ENCODE results near the gene CACNA1B.

CACNA1B gene

GRCh38 chr9:138038244-138038671, 160.7 kb downstream of the CACNA1B start:
- Histone ChIP-seq H3K27me3 (ENCODE audit: control insufficient read depth, insufficient read depth, low read length) (no peaks in the 10 kb centered on the region), H3K36me3 (ENCODE audit: control insufficient read depth, insufficient read depth, low read length) (no peaks in the 10 kb centered on the region), H3K4me1 (ENCODE audit: control insufficient read depth, insufficient read depth, low read length) (no peaks in the 10 kb centered on the region), H3K4me3 (ENCODE audit: low read length) (no peak overlapping the region), H3K27ac (ENCODE audit: low read length) (no peak overlapping the region), H3K9me3 (ENCODE audit: control insufficient read depth, insufficient read depth, low read length) (no peaks in the 10 kb centered on the region)
- DNase-seq (ENCODE audit: low read depth, low spot score): no peak
- no CpG with 5 or more reads among the region's 7 CpGs for WGBS (ENCODE audit: insufficient coverage, insufficient read length)

GRCh38 chr9:138040446-138041430, 163.2 kb downstream of the CACNA1B start:
- H3K9me3 ChIP-seq (ENCODE audit: control insufficient read depth, insufficient read depth, low read length): no peaks in the 10 kb centered on the region

GRCh38 chr9:138042146-138042545, 164.6 kb downstream of the CACNA1B start:
- no CpG with 5 or more reads among the region's 7 CpGs for WGBS (ENCODE audit: insufficient coverage, insufficient read length)
- H3K36me3 ChIP-seq (ENCODE audit: control insufficient read depth, insufficient read depth, low read length): no peaks in the 10 kb centered on the region
- H3K4me1 ChIP-seq (ENCODE audit: control insufficient read depth, insufficient read depth, low read length): no peaks in the 10 kb centered on the region; the same call in 1 of the 2 replicates
- no peak for DNase-seq (ENCODE audit: low read depth, low spot score)
- no peaks in the 10 kb centered on the region for H3K9me3 ChIP-seq (ENCODE audit: control insufficient read depth, insufficient read depth, low read length)
- H3K27ac ChIP-seq (ENCODE audit: low read length): no peak overlapping the region
- H3K27me3 ChIP-seq (ENCODE audit: control insufficient read depth, insufficient read depth, low read length): no peaks in the 10 kb centered on the region
- H3K4me3 ChIP-seq (ENCODE audit: low read length): no peak overlapping the region

More at GRCh38 chr9:138040446-138041430, 163.2 kb downstream of the CACNA1B start:
- H3K4me3 ChIP-seq (ENCODE audit: low read length): no peak overlapping the region
- DNase-seq (ENCODE audit: low read depth, low spot score): no peak
- H3K36me3 ChIP-seq (ENCODE audit: control insufficient read depth, insufficient read depth, low read length): no peaks in the 10 kb centered on the region
- H3K4me1 ChIP-seq (ENCODE audit: control insufficient read depth, insufficient read depth, low read length): no peaks in the 10 kb centered on the region
- H3K27me3 ChIP-seq (ENCODE audit: control insufficient read depth, insufficient read depth, low read length): no peaks in the 10 kb centered on the region
- H3K27ac ChIP-seq (ENCODE audit: low read length): no peak overlapping the region
- WGBS (ENCODE audit: insufficient coverage, insufficient read length): no CpG with 5 or more reads among the region's 17 CpGs

GRCh38 chr9:138042640-138043039, 165.1 kb downstream of the CACNA1B start:
- H3K36me3 ChIP-seq (ENCODE audit: control insufficient read depth, insufficient read depth, low read length): no peaks in the 10 kb centered on the region

GRCh38 chr9:138043061-138043410, 165.5 kb downstream of the CACNA1B start:
- WGBS (ENCODE audit: insufficient coverage, insufficient read length): no CpG with 5 or more reads among the region's 12 CpGs
- H3K4me3 ChIP-seq (ENCODE audit: low read length): no peak overlapping the region

More at GRCh38 chr9:138042640-138043039, 165.1 kb downstream of the CACNA1B start:
- H3K9me3 ChIP-seq (ENCODE audit: control insufficient read depth, insufficient read depth, low read length): no peaks in the 10 kb centered on the region
- DNase-seq (ENCODE audit: low read depth, low spot score): no peak
- H3K27ac ChIP-seq (ENCODE audit: low read length): no peak overlapping the region
- H3K4me1 ChIP-seq (ENCODE audit: control insufficient read depth, insufficient read depth, low read length): no peaks in the 10 kb centered on the region; the same call in 1 of the 2 replicates
- no peaks in the 10 kb centered on the region for H3K27me3 ChIP-seq (ENCODE audit: control insufficient read depth, insufficient read depth, low read length)
- WGBS (ENCODE audit: insufficient coverage, insufficient read length): no CpG with 5 or more reads among the region's 8 CpGs
- H3K4me3 ChIP-seq (ENCODE audit: low read length): no peak overlapping the region

GRCh38 chr9:138043411-138044345, 166.1 kb downstream of the CACNA1B start:
- no peak for DNase-seq (ENCODE audit: low read depth, low spot score)
- WGBS (ENCODE audit: insufficient coverage, insufficient read length): no CpG with 5 or more reads among the region's 42 CpGs
- no peaks in the 10 kb centered on the region for H3K27me3 ChIP-seq (ENCODE audit: control insufficient read depth, insufficient read depth, low read length)
- H3K27ac ChIP-seq (ENCODE audit: low read length): no peak overlapping the region
- no peaks in the 10 kb centered on the region for H3K36me3 ChIP-seq (ENCODE audit: control insufficient read depth, insufficient read depth, low read length)
- no peaks in the 10 kb centered on the region for H3K9me3 ChIP-seq (ENCODE audit: control insufficient read depth, insufficient read depth, low read length)
- no peak overlapping the region for H3K4me3 ChIP-seq (ENCODE audit: low read length)
- H3K4me1 ChIP-seq (ENCODE audit: control insufficient read depth, insufficient read depth, low read length): no peaks in the 10 kb centered on the region; the same call in 1 of the 2 replicates

More at GRCh38 chr9:138043061-138043410, 165.5 kb downstream of the CACNA1B start:
- Histone ChIP-seq H3K4me1 (ENCODE audit: control insufficient read depth, insufficient read depth, low read length) (no peaks in the 10 kb centered on the region; the same call in 1 of the 2 replicates), H3K9me3 (ENCODE audit: control insufficient read depth, insufficient read depth, low read length) (no peaks in the 10 kb centered on the region), H3K36me3 (ENCODE audit: control insufficient read depth, insufficient read depth, low read length) (no peaks in the 10 kb centered on the region), H3K27ac (ENCODE audit: low read length) (no peak overlapping the region), H3K27me3 (ENCODE audit: control insufficient read depth, insufficient read depth, low read length) (no peaks in the 10 kb centered on the region)
- no peak for DNase-seq (ENCODE audit: low read depth, low spot score)

GRCh38 chr9:138044485-138045383, 167.2 kb downstream of the CACNA1B start:
- no peaks in the 10 kb centered on the region for H3K9me3 ChIP-seq (ENCODE audit: control insufficient read depth, insufficient read depth, low read length)
- WGBS (ENCODE audit: insufficient coverage, insufficient read length): 100% methylated on average over 2 of the region's 18 CpGs
- no peak overlapping the region for H3K27ac ChIP-seq (ENCODE audit: low read length)
- no peaks in the 10 kb centered on the region for H3K27me3 ChIP-seq (ENCODE audit: control insufficient read depth, insufficient read depth, low read length)
- no peaks in the 10 kb centered on the region; the same call in 1 of the 2 replicates for H3K36me3 ChIP-seq (ENCODE audit: control insufficient read depth, insufficient read depth, low read length)
- no peak overlapping the region for H3K4me3 ChIP-seq (ENCODE audit: low read length)
- H3K4me1 ChIP-seq (ENCODE audit: control insufficient read depth, insufficient read depth, low read length): no peaks in the 10 kb centered on the region; the same call in 1 of the 2 replicates
- DNase-seq (ENCODE audit: low read depth, low spot score): no peak

GRCh38 chr9:138045541-138046490, 168.2 kb downstream of the CACNA1B start:
- no CpG with 5 or more reads among the region's 28 CpGs for WGBS (ENCODE audit: insufficient coverage, insufficient read length)
- no peak overlapping the region for H3K27ac ChIP-seq (ENCODE audit: low read length)
- H3K27me3 ChIP-seq (ENCODE audit: control insufficient read depth, insufficient read depth, low read length): no peaks in the 10 kb centered on the region
- H3K9me3 ChIP-seq (ENCODE audit: control insufficient read depth, insufficient read depth, low read length): no peaks in the 10 kb centered on the region
- no peak for DNase-seq (ENCODE audit: low read depth, low spot score)
- no peak overlapping the region for H3K4me3 ChIP-seq (ENCODE audit: low read length)
- no peaks in the 10 kb centered on the region; the same call in 1 of the 2 replicates for H3K36me3 ChIP-seq (ENCODE audit: control insufficient read depth, insufficient read depth, low read length)
- no peaks in the 10 kb centered on the region; the same call in 1 of the 2 replicates for H3K4me1 ChIP-seq (ENCODE audit: control insufficient read depth, insufficient read depth, low read length)

Measured in iPS DF 6.9 (cell line).